ENCODE results near the gene EEFSEC.

Gene EEFSEC

GRCh38 chr3:128307029-128307633 is 153.8 kb downstream of the EEFSEC start:
- DNase-seq: no peak
- intact Hi-C loops (cut with DNase I): no loop called here

- DNase-seq: no peak
- intact Hi-C loops (cut with DNase I): no loop called here
Measured at GRCh38 chr3:128307781-128308469, 154.6 kb downstream of the EEFSEC start.

- intact Hi-C loops (cut with DNase I): no loop called here
- no peak for DNase-seq
Measured at GRCh38 chr3:128309026-128309425, 155.7 kb downstream of the EEFSEC start.

- DNase-seq: no peak
- intact Hi-C loops (cut with DNase I): no loop called here
Measured at GRCh38 chr3:128310286-128311058, 157.2 kb downstream of the EEFSEC start.

GRCh38 chr3:128311441-128311844 is 158.2 kb downstream of the EEFSEC start:
- DNase-seq: no peak
- intact Hi-C loops (cut with DNase I): no loop called here

DNA sequence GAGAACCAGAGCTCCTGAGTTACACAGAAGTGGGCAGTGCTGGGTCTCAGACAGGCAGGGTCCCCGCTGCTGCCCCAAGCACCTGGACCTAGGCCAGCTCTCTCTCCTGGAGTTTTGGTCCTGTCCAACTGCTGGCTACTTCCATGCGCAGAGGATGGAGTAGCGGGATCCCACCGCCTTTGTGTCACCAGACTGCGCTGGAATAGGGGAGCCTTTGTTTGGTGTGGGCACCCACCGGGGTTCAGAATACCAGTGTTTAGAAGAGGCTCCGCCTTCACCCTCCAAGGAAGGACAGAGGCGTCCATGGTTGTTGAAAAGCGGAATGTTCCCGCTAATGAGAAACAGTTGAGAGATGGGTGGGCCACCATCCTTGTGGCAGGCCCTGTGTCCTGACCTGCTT is 159.0 kb downstream of the EEFSEC start:
- intact Hi-C loops (cut with DNase I): no loop called here
- DNase-seq: no peak

- intact Hi-C loops (cut with DNase I): no loop called here
- DNase-seq: peak in 1 of 10 donors; percentile 51
Measured at GRCh38 chr3:128313071-128313725, 159.9 kb downstream of the EEFSEC start.

- DNase-seq: no peak
- intact Hi-C loops (cut with DNase I): no loop called here
Measured at GRCh38 chr3:128313935-128314334, 160.7 kb downstream of the EEFSEC start.

DNA sequence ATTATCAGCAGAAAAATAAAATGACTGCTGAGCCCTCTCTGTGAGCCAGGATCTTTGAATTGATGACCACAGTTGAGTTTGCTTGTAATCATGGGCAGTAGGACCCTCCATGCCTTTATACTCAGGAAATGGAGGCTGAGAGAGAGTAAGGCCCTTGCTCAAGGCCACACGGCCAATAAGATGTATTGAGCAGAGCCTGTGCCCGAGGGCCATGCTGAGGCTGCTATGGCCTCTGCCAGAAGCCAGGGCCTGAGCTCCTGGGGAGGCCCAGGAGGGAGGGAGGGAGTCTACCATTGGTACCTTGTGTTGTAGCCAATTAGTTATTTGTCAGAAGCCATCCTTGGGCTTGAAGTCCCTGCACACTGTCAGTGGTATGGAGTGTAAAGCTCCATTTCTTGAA is 162.0 kb downstream of the EEFSEC start:
- intact Hi-C loops (cut with DNase I): no loop called here
- no peak for DNase-seq

GRCh38 chr3:128316481-128316891 is 163.2 kb downstream of the EEFSEC start:
- intact Hi-C loops (cut with DNase I): no loop called here

DNA sequence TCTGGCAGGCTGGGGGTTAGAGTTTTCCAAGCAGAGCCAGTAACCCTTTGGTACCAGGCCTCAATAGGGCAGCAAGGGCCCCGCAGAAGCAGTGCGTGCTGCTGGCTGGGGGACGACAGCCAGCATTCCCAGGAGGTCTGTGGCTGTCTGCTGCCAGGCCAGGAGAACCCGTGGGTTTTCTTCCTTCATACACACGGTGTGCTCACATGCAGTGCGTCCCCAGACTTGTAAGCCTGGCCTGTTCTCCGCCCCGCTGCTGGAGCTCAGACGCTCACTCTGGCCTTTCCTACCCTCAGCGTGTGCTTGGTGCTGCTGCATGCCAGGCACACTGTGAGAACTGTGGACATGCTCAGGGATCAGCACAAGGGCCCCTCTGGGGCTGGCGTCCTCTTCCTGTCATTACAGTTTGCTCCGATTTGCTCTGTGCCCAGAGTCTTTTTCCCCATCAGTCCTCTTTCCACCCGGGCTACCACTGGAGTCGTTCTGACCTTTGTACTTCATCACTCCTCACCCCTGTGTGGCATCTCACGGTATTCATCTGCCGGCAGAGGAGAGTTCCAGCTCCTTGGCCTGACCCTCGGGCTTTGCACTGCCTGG is 163.9 kb downstream of the EEFSEC start:
- peak in 1 of 10 donors; percentile 72 for DNase-seq
- intact Hi-C loops (cut with DNase I): no loop called here

More at GRCh38 chr3:128316481-128316891, 163.2 kb downstream of the EEFSEC start:
- DNase-seq: peak in 1 of 10 donors; percentile 36

DNA sequence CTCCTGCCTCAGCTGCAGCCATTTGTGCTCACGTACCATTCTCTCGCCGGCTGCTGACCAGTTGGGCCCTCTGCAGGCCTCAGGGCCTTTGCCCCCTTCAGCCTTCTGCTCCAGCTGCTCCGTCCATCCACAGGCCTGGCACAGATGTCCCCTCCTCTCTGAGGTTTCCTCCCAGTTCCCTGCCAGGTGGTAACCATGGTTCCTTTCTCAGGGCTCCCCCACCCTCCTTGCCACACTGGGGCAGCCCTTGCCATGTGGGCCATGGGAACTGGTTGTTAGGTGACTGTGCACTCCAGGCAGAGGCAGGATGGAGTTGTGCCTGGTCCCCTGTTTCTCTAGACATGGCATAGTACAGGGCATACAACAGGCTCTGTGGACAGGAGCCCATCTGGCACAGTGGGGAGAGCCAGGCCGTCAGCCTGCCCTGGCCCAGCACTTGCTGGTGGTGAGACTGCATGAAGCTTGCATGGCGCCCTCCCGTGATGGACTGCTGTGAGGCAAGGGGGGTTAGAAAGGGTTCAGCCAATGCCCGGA is 164.5 kb downstream of the EEFSEC start:
- intact Hi-C loops (cut with DNase I): no loop called here
- DNase-seq: peak in 1 of 10 donors; percentile 77

DNA sequence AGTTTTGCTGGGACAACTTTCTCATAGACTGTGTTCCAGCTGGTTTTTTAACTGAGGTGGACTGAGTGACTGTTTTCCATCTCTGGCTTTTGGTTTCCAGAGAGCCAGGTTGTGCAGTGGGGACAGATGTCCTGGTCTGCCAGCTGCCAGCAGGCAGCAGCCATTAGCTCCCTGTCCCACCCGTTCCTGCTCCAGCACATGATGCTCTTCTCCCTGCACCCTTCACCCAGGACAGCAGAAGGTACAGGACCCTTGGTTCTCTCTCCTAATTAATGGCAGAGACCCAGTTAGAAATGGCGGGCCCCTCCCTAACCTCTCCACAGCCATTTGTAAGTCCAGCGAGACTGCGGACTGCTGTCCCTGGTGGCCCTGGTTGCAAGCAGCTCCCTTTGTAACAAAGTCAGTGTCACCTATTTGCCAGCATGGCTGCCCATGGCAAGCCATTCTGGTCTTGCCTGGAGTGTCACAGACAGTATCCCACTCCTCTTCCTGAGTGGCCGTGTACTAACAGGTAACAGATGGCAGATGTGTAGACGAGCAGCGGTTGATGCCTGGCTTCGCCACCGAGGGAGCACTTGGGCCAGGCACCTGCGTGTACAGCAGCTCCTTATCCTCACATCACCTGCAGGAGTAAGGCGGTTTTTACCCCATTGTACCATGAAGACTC is 165.1 kb downstream of the EEFSEC start:
- intact Hi-C loops (cut with DNase I): no loop called here
- DNase-seq: peak in 1 of 10 donors; percentile 41

GRCh38 chr3:128319107-128319506 is 165.8 kb downstream of the EEFSEC start:
- peak in 1 of 10 donors; percentile 33 for DNase-seq
- intact Hi-C loops (cut with DNase I): no loop called here

- DNase-seq: no peak
- intact Hi-C loops (cut with DNase I): loop anchor here (5.0 kb wide), 1 partner anchor 147 kb away; no protein-coding TSS in a partner anchor
Measured at GRCh38 chr3:128319741-128320141, 166.5 kb downstream of the EEFSEC start.

DNA sequence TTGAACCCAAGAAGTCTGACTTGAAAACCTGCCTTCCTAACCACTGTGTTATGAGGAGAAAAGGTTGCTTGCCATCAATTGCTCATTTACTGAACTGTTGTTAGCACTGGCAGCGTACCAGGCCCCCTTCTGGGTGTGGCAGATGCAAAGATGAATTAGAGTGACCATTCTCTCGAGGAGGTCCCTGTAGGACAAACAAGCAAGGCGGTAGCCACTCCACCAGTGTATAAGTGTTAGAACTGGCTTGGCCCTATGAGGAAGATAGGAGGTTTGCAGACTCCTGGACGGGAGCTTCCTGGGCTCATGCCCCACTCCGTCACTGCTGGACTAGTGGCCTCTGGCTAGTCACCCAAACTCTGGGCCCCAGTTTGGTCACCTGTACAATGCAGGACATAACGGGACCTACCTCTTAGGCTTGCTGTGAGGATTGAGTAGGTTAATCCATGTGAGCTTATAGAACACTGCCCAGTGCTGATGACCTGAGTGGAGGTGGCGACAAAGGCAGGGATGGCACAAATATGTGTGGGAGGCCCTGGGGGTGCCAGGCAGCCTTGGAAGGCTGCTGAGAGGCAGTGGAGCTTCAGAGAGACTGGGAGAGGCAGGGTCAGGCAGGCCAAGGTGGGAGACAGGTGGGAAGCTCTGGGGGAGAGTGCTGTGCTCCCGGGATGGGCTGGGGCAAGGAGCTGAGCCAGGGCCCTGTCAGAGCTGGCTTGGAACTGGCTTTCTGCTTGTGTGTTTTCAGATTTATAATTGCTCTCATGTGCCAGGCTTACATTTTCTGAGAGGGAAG is 167.5 kb downstream of the EEFSEC start:
- intact Hi-C loops (cut with DNase I): loop anchor here (5.0 kb wide), 1 partner anchor 148 kb away; no protein-coding TSS in a partner anchor
- peak in 1 of 10 donors; percentile 59 for DNase-seq

DNA sequence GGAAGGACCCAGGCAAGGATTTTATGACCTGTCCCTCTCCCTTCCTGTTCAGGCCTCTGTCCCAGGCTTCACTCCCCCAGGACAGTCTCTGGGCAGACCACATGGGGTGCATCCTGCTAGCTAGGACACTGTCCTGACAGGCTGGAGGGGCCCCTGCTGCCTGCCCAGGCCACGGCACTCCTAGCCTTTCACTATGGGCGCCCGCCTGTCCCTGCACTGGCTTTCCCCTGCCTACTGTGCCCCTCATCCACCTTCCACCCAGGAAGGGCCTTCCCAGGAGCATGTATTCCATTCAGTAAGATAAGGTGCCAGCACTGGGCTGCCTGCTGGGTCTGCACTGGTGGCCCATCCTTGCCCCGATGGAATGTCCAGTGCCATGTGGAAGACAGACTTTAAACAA is 168.1 kb downstream of the EEFSEC start:
- DNase-seq: peak in 1 of 10 donors; percentile 75
- intact Hi-C loops (cut with DNase I): loop anchor here (5.0 kb wide), 1 partner anchor 149 kb away; no protein-coding TSS in a partner anchor

Measured in posterior cingulate gyrus (tissue), 11 donors.